HG03457 (cell line): ENCODE data around the gene SLC12A9.
"Not testable (repeated sequence)": the region's sequence is repeated elsewhere in the genome, so short reads cannot be mapped to it uniquely, and the experiment has no call there.

Source experiments
- ATAC-seq: cut with Tn5 transposase; IDR thresholded peaks from one replicate; pipeline ENCODE4 v1.9.1; 2021; ENCODE audit warnings: moderate number of reproducible peaks; ENCODE audit not compliant: unreplicated experiment

SLC12A9 gene

DNA sequence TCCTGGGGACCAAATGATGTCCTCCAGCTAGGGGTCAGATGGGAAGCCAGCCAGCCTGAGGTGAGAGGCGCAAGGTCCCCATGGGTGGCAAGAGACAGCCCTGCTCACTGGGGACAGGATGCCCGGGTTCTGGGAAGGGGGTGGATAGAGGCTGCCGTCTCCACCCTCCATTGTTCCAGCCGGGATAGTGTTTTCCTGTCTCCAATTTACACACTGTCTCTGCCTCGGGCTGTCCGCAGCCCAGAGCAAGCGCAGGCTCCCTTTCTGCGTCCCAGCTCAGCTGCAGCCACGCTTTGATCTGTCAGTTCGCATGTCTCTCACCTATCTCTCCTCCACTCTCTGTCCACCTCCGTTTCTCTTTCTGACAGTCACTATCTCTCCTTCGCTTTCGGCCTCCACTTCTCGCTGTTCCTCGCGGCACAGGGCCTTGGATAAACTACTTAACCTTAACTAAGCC is 27.3 kb upstream of the SLC12A9 start:
- ATAC-seq = no peak

- ATAC-seq = no peak
Measured at GRCh38 chr7:100825751-100826513, 26.6 kb upstream of the SLC12A9 start.

DNA sequence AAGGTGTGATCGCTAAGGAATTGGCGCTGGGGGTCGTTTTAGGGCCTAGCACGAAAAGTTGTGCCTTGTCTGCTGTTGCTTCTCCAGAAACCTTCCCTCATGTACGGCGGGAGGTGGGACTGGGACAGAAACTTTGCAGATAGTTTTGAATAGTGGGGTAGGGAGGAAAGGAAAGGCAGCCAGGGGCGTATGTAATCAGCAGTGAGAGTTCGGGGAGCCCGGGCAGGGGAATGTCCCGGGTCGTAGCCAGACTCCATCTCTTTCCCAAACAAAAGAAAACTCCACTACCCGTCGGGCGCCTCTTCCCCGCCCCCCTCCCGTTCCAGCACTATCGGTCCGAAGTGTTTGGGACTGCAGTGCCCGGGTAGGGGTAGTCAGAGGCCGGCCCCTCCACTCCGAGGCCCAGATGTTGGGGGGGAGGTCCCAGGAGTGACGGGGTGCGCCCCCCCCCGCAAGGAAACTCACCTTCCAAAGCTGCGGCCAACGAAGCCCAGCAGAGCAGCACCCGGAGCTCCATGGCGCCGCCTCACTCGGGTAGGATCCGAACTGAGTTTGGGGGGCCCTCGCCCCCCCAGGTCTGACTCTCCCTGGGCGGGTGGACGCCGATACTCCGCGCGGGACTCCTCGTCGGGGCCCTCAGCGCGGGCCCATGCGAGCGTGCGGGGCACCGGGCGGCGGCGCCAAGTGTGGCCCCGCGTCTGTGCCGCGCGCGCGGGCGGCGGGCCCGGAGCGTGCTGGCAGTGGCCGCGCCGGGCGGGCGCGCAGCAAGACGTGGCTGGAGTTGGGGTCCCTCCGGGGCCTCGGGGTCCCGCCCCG is 25.8 kb upstream of the SLC12A9 start:
- ATAC-seq = no peak

- no peak for ATAC-seq
Measured at GRCh38 chr7:100827330-100828226, 24.9 kb upstream of the SLC12A9 start, which contains the start of gene EPHB4. TSS of gene EPHB4 (minus strand) at chr7:100827523. CDS start at chr7:100827030, 493 bp downstream.

- no peak for ATAC-seq
Measured at GRCh38 chr7:100829150-100829716, 23.3 kb upstream of the SLC12A9 start.

GRCh38 chr7:100830396-100830795 is 22.1 kb upstream of the SLC12A9 start:
- ATAC-seq = no peak

- ATAC-seq = no peak
Measured at GRCh38 chr7:100832281-100832633, 20.3 kb upstream of the SLC12A9 start.

DNA sequence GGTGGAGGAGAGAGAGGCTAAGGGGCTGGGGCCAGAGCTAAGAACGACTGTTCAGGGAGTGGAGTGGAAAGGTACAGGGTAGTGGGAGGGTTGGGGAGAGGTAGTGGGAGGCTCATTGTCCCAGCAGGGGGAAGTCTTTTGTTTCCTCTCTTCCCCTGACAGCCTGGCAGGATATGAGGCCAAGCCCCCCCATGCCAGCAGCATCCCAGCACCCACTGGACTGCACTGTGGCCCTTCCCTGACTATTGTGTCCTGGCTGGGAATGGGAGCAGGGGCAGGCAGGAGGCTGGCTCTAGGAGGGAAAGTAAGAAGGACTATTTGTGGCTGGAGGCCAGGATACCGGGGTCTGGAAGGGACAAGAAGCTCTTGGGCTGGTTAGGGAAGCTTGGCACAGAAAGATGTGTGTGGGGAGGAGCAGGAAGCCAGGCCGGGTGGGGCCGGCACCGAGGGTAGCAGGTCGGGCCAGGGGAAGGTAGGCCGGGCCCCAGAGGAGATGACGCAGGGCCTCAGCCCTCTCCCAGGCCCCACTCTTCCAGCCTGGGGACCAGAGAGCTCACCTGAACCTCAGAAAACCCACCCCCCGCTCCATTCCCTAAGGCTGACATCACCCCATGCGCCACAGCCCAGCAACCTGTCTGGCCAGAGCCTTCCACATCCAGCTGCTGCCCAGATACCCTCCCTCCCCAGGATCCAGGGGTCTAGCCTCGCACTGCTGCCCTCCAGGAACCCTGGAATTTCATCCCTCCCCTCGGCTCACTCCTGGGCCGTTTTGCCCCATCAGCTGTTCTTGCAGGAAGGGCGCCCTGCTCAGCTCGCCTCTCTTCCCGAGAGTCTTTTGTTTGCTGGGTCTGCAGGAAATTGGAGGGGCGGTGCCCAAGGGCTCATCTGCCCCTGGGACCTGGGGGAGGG is 16.4 kb upstream of the SLC12A9 start:
- ATAC-seq = no peak

DNA sequence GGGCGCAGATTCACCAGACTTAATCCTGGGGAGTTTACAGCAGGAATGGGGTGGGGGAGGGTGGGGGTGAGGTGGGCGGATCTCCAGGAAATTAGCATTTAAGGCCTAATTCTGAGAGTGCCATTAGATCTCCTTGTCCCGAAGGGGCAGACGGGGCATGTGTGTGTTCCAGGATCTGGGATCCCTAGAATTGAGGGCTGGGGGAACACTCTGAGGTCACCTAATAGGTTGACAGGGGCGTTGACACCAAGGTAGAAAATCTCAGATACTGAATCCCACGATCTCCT is 15.8 kb upstream of the SLC12A9 start:
- ATAC-seq = no peak

DNA sequence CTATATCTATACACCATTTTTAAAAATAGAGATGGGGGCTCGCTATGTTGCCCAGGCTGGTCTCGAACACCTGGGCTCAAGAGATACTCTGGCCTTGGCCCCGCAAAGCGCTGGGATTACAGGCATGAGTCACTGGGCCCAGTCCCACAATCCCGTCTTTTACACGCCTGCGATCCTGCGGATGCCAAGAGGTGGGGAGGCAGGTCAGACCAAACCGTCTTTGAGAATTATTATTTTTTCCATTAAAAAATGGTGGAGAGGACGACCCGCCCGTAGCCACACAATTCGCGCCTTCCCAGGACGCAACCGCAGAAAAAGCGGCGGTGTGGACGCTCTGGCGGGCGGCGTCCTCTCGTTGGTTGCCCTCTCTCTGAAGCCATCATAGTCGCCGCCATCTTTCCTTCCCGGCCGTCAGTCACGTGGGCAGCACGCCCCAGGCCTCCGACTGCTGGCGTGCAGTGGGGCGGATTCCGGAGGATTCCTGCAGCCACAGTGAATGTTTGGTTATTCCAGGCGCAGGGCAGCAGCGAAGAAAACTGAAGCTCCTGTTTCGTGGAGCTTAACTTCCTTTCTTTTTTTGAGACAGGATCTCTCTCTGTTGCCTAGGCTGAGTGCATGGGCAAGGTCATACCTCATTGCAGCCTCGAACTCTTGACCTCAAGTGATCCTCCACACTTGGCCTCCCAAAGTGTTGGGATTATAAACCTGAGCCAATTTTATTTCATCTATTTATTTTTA is 15.2 kb upstream of the SLC12A9 start:
- ATAC-seq = no peak

DNA sequence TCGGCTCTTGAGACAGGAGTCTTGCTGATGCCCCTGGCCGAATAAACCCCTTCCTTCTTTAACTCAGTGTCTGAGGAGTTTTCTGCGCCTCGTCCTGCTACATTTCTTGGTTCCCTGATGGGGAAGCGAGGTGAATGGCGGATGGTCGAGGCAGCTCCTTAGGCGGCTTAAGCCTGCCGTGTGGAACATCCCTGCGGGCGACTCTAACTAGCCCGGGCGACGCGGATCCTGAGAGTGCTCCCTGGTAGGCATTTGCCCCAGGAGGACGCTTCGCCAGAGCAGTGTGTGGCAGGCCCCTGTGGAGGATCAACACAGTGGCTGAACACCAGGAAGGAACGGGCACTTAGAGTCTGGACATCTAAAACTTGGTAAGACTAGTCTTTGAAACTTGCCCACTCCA is 13.2 kb upstream of the SLC12A9 start:
- ATAC-seq = no peak

GRCh38 chr7:100840470-100841100 is 11.9 kb upstream of the SLC12A9 start:
- ATAC-seq = no peak

GRCh38 chr7:100847360-100847759 is 5.2 kb upstream of the SLC12A9 start:
- ATAC-seq = no peak

DNA sequence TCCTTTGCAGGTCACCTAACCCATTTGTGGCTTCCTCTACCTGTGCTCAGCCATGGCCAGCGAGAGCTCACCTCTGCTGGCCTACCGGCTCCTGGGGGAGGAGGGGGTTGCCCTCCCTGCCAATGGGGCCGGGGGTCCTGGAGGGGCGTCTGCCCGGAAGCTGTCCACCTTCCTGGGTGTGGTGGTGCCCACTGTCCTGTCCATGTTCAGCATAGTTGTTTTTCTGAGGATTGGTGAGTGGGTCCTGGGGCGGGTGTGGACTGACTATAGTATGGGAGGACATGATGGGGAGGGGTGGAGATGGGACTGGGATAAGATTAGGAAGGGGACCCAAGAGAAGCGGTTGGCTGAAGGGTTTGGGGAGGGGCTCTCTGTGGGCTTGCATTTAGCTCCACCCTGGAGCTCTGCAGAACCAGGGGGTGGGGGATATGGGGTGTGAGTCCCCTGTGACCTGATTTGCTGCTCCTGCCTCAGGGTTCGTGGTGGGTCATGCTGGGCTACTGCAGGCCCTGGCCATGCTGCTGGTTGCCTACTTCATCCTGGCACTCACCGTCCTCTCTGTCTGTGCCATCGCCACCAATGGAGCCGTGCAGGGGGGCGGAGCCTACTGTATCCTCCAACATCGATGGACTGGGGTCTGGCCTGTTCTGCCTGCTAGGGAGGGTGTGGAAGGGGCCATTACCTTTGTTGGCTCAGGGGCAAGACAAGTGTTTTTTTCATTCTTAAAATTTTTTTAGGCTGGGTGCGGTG is 1.8 kb downstream of the SLC12A9 start:
- no peak for ATAC-seq

DNA sequence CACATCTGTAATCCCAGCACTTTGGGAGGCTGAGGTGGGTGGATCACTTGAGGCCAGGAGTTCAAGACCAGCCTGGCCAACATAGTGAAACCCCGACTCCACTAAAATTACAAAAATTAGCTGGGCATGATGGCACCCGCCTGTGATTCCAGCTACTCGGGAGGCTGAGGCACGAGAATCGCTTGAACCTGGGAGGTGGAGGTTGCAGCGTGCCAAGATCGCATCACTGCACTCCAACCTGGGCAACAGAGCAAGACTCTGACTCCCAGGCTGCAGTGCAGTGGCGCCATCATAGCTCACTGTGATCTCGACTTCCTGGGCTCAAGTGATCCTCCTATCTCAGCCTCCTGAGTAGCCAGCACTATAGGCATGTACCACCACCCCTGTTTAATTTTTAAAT is 2.4 kb downstream of the SLC12A9 start:
- not testable (repeated sequence) for ATAC-seq

GRCh38 chr7:100855515-100855914 is 3.0 kb downstream of the SLC12A9 start:
- no peak for ATAC-seq

DNA sequence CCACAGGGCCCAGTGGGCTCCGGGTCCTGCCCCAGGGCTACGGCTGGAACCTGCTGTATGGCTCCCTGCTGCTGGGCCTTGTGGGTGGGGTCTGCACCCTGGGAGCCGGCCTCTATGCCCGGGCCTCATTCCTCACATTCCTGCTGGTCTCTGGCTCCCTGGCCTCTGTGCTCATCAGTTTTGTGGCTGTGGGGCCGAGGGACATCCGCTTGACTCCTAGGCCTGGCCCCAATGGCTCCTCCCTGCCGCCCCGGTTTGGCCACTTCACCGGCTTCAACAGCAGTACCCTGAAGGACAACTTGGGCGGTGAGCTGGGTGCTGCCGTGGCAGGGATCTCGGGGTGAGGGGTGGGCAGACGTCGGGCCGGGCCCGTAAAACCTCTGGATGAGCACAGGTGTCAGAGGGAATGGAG is 4.4 kb downstream of the SLC12A9 start:
- ATAC-seq = no peak

GRCh38 chr7:100859856-100860255 is 7.3 kb downstream of the SLC12A9 start:
- ATAC-seq = no peak
